Fibroblast of the aortic adventitia (primary cell): ENCODE results near the gene EFNA5. TPM values are rescaled to one million over a fixed set of nuclear protein-coding genes. Genes with fewer than 3 reads are reported as not detected.

Experiments
- DNase-seq: peaks from one replicate; pipeline ENCODE4 v3.0.0-alpha.2; 2010; ENCODE audit warnings: low read depth
- H3K4me3 ChIP-seq: 2 replicates; pipeline ENCODE4 v1.5.1; 2011; ENCODE audit warnings: low read depth, mild to moderate bottlenecking, control low read depth, low read length, moderate library complexity
- total RNA-seq: library from RNA; depleted of rRNA; stranded (reverse); fragments of >200 nt; gene quantifications from 2 replicates; pipeline ENCODE4 v1.2.3, GENCODE V29; 2012; ENCODE audit warnings: low replicate concordance
- TF ChIP-seq, protein P1 (sequence below): IDR thresholded peaks from 2 replicates; pipeline ENCODE4 v1.5.1; 2011; ENCODE audit warnings: mild to moderate bottlenecking, low read length, control low read depth, inconsistent platforms; ENCODE audit not compliant: insufficient read depth

EFNA5 gene
- total RNA-seq, 1 donor = 33.1 TPM

DNA sequence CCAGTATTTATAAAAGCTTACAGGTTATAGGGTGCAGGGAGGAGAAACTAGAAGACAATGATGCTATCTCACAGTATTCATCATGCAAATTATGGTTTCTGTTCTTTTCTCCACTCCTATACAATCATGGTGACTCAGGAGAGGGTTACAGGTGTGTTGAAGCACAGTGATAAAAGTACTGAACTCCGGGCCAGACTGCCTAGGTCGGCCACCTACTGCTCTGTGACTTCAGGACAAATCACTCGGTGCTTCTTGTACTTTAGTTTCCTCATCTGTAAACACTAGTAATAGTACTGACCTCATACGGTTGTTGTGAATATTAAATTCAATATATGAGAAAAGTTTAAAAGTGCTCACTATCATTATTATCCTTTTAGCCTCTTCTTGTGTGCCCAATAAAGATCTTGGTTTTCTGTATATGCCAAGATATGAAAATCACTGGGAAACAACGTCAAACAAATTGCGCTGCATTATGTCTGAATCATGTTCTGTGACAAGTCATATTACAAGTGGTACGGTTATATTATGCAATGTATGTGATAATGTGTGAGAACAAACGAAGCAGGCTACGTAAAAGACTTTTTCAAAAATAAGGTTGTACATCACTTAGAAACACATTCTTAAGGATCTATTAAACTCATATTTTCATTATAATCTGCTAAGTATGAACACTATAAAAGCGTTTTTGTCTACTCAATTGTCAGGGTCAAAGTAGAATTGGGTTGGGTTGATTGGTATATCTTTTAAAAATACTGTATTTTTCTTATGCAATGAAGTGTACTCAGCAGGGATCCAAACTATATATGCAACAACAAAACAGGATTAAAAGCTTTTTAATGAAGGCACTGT is 153.3 kb downstream of the EFNA5 start:
- H3K4me3 ChIP-seq = no peak overlapping the region
- TF ChIP-seq, protein P1, sequence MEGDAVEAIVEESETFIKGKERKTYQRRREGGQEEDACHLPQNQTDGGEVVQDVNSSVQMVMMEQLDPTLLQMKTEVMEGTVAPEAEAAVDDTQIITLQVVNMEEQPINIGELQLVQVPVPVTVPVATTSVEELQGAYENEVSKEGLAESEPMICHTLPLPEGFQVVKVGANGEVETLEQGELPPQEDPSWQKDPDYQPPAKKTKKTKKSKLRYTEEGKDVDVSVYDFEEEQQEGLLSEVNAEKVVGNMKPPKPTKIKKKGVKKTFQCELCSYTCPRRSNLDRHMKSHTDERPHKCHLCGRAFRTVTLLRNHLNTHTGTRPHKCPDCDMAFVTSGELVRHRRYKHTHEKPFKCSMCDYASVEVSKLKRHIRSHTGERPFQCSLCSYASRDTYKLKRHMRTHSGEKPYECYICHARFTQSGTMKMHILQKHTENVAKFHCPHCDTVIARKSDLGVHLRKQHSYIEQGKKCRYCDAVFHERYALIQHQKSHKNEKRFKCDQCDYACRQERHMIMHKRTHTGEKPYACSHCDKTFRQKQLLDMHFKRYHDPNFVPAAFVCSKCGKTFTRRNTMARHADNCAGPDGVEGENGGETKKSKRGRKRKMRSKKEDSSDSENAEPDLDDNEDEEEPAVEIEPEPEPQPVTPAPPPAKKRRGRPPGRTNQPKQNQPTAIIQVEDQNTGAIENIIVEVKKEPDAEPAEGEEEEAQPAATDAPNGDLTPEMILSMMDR = no peak
- DNase-seq = no peak

- TF ChIP-seq, protein P1 = no peak
- peak; percentile 4 for DNase-seq
- H3K4me3 ChIP-seq = no peak overlapping the region
Measured at GRCh38 chr5:107516452-107517184, 154.1 kb downstream of the EFNA5 start.

GRCh38 chr5:107515521-107516080 is 155.1 kb downstream of the EFNA5 start:
- no peak for DNase-seq
- no peak overlapping the region for H3K4me3 ChIP-seq
- TF ChIP-seq, protein P1 = no peak

GRCh38 chr5:107514305-107514704 is 156.4 kb downstream of the EFNA5 start:
- no peak overlapping the region for H3K4me3 ChIP-seq
- DNase-seq = no peak
- TF ChIP-seq, protein P1 = no peak

DNA sequence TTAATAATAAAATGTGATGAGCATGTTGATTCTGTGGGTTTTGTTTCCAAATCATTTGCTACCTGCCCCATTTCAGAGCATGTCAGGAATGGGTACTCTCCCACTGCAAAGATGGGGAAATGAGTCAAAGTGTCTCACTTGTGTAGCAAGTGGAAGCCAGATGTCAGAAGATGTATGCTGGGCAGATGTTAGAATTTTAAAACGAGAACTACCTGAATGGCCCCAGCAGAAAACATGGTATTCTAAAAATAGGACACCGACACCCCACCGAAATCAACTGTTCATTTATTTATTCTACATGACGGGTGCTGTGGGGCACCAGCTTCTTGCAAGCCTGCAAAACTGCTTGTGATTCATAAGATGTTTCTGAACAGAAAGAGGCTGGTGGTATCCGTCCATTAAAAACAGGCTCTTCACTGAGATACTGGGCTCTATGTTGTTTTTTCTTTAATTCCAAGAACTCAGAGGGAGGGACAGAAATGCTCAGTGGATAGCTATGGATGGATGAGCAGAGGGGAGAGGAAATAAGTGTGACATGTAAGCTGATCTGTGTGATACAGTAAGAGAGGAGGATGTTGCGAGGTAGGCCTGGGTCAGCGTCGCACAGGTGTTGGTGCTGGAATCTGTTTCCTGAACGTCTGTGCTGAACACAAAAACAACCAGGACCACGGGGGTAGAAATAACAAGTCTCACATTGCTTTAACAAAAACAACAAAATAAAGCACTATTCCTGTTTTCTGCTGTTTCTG is 157.2 kb downstream of the EFNA5 start:
- no peak overlapping the region for H3K4me3 ChIP-seq
- no peak for DNase-seq
- TF ChIP-seq, protein P1 = no peak

DNA sequence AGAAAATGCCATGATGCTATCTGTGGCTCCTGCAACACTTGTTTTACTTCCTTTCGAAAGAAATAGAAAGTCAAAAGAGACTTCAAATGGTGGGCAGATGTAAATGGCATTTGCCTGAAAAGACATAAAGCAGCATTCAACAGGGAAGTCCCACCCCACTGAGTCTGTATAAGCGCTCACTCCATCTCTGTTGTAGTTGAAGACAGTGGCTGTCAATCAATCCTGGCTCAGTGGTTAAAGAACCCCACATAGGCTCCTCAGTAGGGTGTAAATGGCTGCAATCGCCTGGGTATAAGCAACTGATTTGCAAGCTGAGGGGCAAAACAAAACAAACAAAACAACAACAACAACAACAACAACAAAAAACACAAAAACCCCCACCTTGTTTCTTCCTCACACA is 158.7 kb downstream of the EFNA5 start:
- H3K4me3 ChIP-seq = no peak overlapping the region
- TF ChIP-seq, protein P1 = no peak
- DNase-seq = no peak
